Measurements from ENCODE around the gene POMT2.

POMT2 gene

DNA sequence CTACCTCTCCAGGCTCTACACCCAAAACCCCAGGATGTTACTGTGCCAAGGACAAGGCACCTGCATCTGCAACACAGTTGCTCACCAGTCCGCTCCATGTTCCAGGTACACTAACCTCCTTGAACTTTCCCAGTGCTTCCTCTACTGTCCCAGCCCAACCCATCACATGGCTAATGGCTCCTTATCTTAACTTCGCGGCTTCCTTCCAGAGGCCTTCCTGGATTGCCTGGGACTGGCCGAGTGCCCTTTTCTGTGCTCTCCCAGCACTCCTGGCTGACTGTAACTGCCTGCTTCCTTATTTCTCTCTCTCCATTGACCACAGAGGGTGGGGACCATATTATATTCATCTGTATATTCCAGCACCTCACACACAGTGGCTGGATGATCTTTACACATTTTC lies 20.9 kb downstream of the POMT2 start:
- no peak for TF ChIP-seq CTCF (IDR thresholded peaks at IDR 0.05; ENCODE audit: extremely low read depth, insufficient read depth, missing control alignments)
- DNase-seq (ENCODE audit: low spot score), result no peak
- in situ Hi-C loops (cut with MboI; ENCODE audit: low pct_unique_long_range_greater_than_20kb, low sequenced_read_pairs, unreplicated experiment), result loop anchor here (10.0 to 25.0 kb wide), 2 partner anchors 245 to 412 kb away; no protein-coding TSS in a partner anchor

GRCh38 chr14:77296906-77297305 lies 23.8 kb downstream of the POMT2 start:
- no peak for DNase-seq (ENCODE audit: low spot score)
- TF ChIP-seq CTCF (IDR thresholded peaks at IDR 0.05; ENCODE audit: extremely low read depth, insufficient read depth, missing control alignments), result no peak
- in situ Hi-C loops (cut with MboI; ENCODE audit: low pct_unique_long_range_greater_than_20kb, low sequenced_read_pairs, unreplicated experiment), result no loop called here

DNA sequence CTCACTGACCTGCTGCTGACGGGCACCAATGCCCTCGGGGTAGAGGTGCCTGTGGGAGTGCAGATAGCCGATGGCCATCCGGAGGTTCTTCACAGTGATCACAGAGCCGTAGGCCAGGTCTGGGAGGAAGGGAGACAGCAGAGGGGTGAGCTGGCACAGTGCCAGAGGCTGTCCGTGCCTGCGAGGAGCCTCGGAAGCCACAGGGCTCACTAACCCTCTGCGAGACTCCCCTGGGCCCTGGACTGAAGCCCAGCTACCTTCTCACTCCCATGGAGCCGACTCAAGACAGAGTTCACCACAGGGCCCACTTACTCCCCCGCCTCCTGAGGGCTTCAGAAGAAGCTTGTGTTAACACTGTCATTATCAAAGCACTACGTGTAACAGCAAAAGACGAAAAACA lies 24.5 kb downstream of the POMT2 start:
- DNase-seq (ENCODE audit: low spot score), result no peak
- no peak for TF ChIP-seq CTCF (IDR thresholded peaks at IDR 0.05; ENCODE audit: extremely low read depth, insufficient read depth, missing control alignments)
- in situ Hi-C loops (cut with MboI; ENCODE audit: low pct_unique_long_range_greater_than_20kb, low sequenced_read_pairs, unreplicated experiment), result no loop called here

GRCh38 chr14:77290705-77291104 lies 30.0 kb downstream of the POMT2 start:
- TF ChIP-seq CTCF (IDR thresholded peaks at IDR 0.05; ENCODE audit: extremely low read depth, insufficient read depth, missing control alignments), result no peak
- in situ Hi-C loops (cut with MboI; ENCODE audit: low pct_unique_long_range_greater_than_20kb, low sequenced_read_pairs, unreplicated experiment), result no loop called here

DNA sequence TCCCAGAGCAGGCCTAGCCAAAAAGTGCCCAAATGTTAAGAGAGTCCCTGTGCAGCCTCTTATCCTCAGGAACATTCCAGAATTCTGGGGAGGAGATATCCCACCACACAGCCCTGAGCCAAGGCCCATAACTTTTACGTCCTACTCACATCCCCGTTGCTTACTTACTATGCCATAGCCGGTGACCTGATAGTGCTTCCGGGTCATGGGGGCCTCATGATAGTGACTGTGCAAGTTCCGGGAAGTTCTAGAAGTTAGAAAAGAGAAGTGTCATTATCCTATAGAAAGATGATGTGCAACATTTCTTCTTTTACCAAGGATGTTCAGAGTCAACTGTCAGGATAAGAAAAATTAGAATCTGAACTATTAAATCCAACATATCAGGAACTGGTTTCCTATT lies 34.1 kb downstream of the POMT2 start:
- DNase-seq (ENCODE audit: low spot score), result no peak
- in situ Hi-C loops (cut with MboI; ENCODE audit: low pct_unique_long_range_greater_than_20kb, low sequenced_read_pairs, unreplicated experiment), result no loop called here
- no peak for TF ChIP-seq CTCF (IDR thresholded peaks at IDR 0.05; ENCODE audit: extremely low read depth, insufficient read depth, missing control alignments)

More at GRCh38 chr14:77290705-77291104, 30.0 kb downstream of the POMT2 start:
- DNase-seq (ENCODE audit: low spot score), result no peak

- TF ChIP-seq CTCF (IDR thresholded peaks at IDR 0.05; ENCODE audit: extremely low read depth, insufficient read depth, missing control alignments), result no peak
- DNase-seq (ENCODE audit: low spot score), result no peak
- in situ Hi-C loops (cut with MboI; ENCODE audit: low pct_unique_long_range_greater_than_20kb, low sequenced_read_pairs, unreplicated experiment), result no loop called here
These were observed 36.2 kb downstream of the POMT2 start for GRCh38 chr14:77284466-77284865.

DNA sequence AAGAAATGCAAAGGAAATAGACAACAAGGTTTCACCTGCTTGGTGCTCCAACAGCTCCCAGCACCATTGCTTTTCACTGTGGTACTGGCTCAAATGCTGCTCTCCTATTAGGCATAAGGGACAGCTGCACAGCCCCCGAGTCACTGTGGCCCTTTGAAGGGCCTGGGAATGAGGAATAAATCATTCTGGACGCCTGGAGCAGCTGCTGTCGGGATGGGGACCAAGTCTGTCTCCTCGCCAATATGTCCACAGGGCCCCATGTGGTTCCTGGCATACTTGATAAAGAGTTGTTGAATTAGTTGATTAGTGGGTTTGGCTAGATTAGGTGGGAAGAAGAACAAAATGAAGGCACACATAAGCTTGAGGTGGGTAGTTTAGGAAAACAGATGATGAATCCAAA lies 36.6 kb downstream of the POMT2 start:
- in situ Hi-C loops (cut with MboI; ENCODE audit: low pct_unique_long_range_greater_than_20kb, low sequenced_read_pairs, unreplicated experiment), result no loop called here
- no peak for DNase-seq (ENCODE audit: low spot score)
- no peak for TF ChIP-seq CTCF (IDR thresholded peaks at IDR 0.05; ENCODE audit: extremely low read depth, insufficient read depth, missing control alignments)
